GM23338 (cell line): Measurements from ENCODE around the gene PCNT.

ENCODE experiments used
- CREB1 ChIP-seq: fragments of 250-450 bp; sonication (Bioruptor Pico); IDR thresholded peaks from 2 replicates; pipeline ENCODE4 v1.5.0; 2020; ENCODE audit warnings: low read depth, mild to moderate bottlenecking, moderate library complexity
- CTCF ChIP-seq, 2 experiments: fragments of 200-600 bp in 1 of 2; sonication (generic) in 1 of 2; conservative IDR thresholded peaks; 2 replicates each; pipeline versions ENCODE4 v1.5.1 to v1.6.1; 2016 to 2017; ENCODE audit warnings: antibody characterized with exemption in 2 of 2, low read depth in 2 of 2, mild to moderate bottlenecking in 2 of 2, moderate library complexity in 1 of 2
- ETS1 ChIP-seq: IDR thresholded peaks from 2 replicates; pipeline ENCODE4 v1.6.1; 2016; ENCODE audit warnings: antibody characterized with exemption
- EZH2 ChIP-seq: fragments of 200-600 bp; sonication (generic); IDR thresholded peaks from one replicate; pipeline ENCODE4 v1.8.0; 2017; ENCODE audit warnings: antibody characterized with exemption, mild to moderate bottlenecking, low read depth; ENCODE audit not compliant: unreplicated experiment
- EZH2phosphoT487 ChIP-seq: fragments of 200-600 bp; sonication (generic); IDR thresholded peaks from one replicate; pipeline ENCODE4 v1.8.1; 2018; ENCODE audit warnings: antibody characterized with exemption; ENCODE audit not compliant: unreplicated experiment
- NANOG ChIP-seq: IDR thresholded peaks from 2 replicates; pipeline ENCODE4 v1.6.1; 2016; ENCODE audit warnings: antibody characterized with exemption, borderline replicate concordance
- POLR2AphosphoS5 ChIP-seq: IDR thresholded peaks from 2 replicates; pipeline ENCODE4 v1.6.1; 2016; ENCODE audit warnings: antibody characterized with exemption, low read depth
- REST ChIP-seq: IDR thresholded peaks from one replicate; pipeline ENCODE4 v1.6.1; 2018; ENCODE audit warnings: antibody characterized with exemption; ENCODE audit not compliant: unreplicated experiment
- STAT1 ChIP-seq: IDR thresholded peaks from one replicate; pipeline ENCODE4 v1.6.1; 2016; ENCODE audit warnings: antibody characterized with exemption; ENCODE audit not compliant: unreplicated experiment

DNA sequence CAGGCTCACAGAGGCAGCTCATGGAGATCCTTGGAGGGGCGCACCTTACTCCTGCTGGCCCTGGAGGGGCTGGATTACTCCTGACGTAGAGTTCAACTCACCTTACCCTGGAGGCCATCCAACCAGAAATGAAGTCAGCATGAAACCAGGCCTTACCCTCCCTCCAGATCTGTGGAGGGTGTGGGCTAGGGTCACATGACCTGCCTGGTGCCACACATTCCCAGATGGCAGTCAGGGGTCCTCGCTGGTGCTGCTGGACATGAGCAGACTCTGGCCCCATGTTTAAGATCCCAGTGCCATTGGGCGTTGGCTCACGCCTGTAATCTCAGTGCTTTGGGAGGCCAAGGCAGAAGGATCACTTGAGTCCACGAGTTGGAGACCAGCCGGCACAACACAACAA is 4.8 kb upstream of the PCNT start:
- TF ChIP-seq POLR2AphosphoS5 (no peak), EZH2 (no peak), CREB1 (CRISPR knock-in tag) (no peak), EZH2phosphoT487 (no peak), CTCF (conservative IDR thresholded peaks at IDR 0.05; ENCODE audit: low read depth in 2 of 2) (no peak), REST (no peak), ETS1 (no peak), STAT1 (no peak), NANOG (no peak)
